Keratinocyte (primary cell): ENCODE measurements around the gene COL21A1.

Experiments used
- EZH2 ChIP-seq: IDR thresholded peaks from one replicate; pipeline ENCODE4 v1.6.1; 2012; ENCODE audit warnings: inconsistent platforms, mild to moderate bottlenecking, low read length, moderate library complexity
- TF ChIP-seq, protein P1 (sequence below), 3 experiments: IDR thresholded peaks in 1 of 3; conservative IDR thresholded peaks in 1 of 3; optimal IDR thresholded peaks in 1 of 3; 2 replicates in 2 of 3; 3 replicates in 1 of 3; pipeline versions ENCODE3 to v1.5.1; 2011; ENCODE audit warnings: low read length in 3 of 3, mild to moderate bottlenecking in 3 of 3, moderate library complexity in 2 of 3, control low read depth in 1 of 3, inconsistent platforms in 1 of 3; ENCODE audit not compliant: insufficient read depth in 2 of 3; ENCODE audit errors: extremely low read depth in 1 of 3

DNA sequence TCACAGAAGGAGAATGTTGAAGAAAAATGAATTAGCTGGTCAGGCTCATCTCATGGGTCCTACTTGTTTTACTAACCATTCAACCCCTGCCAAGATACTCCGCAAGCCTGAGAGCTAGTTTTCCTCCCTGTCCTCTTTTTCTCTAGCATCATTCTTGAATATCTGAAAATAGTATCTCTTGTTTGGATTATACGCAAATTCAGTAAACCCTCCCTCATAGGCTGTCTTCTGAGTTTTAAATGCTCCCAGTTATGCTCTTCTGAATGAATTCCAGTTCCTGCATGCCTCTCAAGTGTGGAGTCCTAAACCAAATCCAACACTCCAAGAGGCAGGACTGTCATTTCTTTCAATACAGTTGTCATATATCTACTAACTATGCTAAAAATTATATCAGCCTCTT, 99.6 kb downstream of the COL21A1 start:
- TF ChIP-seq, protein P1, sequence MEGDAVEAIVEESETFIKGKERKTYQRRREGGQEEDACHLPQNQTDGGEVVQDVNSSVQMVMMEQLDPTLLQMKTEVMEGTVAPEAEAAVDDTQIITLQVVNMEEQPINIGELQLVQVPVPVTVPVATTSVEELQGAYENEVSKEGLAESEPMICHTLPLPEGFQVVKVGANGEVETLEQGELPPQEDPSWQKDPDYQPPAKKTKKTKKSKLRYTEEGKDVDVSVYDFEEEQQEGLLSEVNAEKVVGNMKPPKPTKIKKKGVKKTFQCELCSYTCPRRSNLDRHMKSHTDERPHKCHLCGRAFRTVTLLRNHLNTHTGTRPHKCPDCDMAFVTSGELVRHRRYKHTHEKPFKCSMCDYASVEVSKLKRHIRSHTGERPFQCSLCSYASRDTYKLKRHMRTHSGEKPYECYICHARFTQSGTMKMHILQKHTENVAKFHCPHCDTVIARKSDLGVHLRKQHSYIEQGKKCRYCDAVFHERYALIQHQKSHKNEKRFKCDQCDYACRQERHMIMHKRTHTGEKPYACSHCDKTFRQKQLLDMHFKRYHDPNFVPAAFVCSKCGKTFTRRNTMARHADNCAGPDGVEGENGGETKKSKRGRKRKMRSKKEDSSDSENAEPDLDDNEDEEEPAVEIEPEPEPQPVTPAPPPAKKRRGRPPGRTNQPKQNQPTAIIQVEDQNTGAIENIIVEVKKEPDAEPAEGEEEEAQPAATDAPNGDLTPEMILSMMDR (optimal IDR thresholded peaks at IDR 0.05 in 1 of 3, IDR thresholded peaks at IDR 0.05 in 1 of 3, conservative IDR thresholded peaks at IDR 0.05 in 1 of 3; ENCODE audit: extremely low read depth in 1 of 3, insufficient read depth in 2 of 3, low read length in 3 of 3) = no peak
- no peak for TF ChIP-seq EZH2
